Measurements from ENCODE around the gene BTBD16.
A peak's percentile ranks its signal among the peaks of the same experiment; 100 is the strongest.

The BTBD16 gene

GRCh38 chr10:122308417-122309141 is 37.5 kb downstream of the BTBD16 start:
- no peak for DNase-seq (ENCODE audit: low read depth)

GRCh38 chr10:122310311-122311050 is 39.4 kb downstream of the BTBD16 start:
- Histone ChIP-seq H3K9me3 (ENCODE audit: control insufficient read depth, low read length) (peaks cover 3% of the 10 kb centered on the region), H3K36me3 (ENCODE audit: control insufficient read depth, insufficient read depth, low read length, severe bottlenecking) (no peaks in the 10 kb centered on the region), H3K27me3 (replicated peaks; ENCODE audit: control insufficient read depth, insufficient read depth, low read length) (no peaks in the 10 kb centered on the region), H3K4me3 (ENCODE audit: low read length) (no peak overlapping the region), H3K9ac (ENCODE audit: low read length) (no peak overlapping the region), H3K4me1 (ENCODE audit: control insufficient read depth, insufficient read depth, low read length) (peaks cover 41% of the 10 kb centered on the region)
- no peak for DNase-seq (ENCODE audit: low read depth)

More at GRCh38 chr10:122308417-122309141, 37.5 kb downstream of the BTBD16 start:
- Histone ChIP-seq H3K4me1 (ENCODE audit: control insufficient read depth, insufficient read depth, low read length) (peaks cover 41% of the 10 kb centered on the region), H3K27me3 (replicated peaks; ENCODE audit: control insufficient read depth, insufficient read depth, low read length) (no peaks in the 10 kb centered on the region), H3K4me3 (ENCODE audit: low read length) (peak overlapping the region; percentile 74), H3K36me3 (ENCODE audit: control insufficient read depth, insufficient read depth, low read length, severe bottlenecking) (no peaks in the 10 kb centered on the region), H3K9me3 (ENCODE audit: control insufficient read depth, low read length) (peaks cover 6% of the 10 kb centered on the region), H3K9ac (ENCODE audit: low read length) (peak overlapping the region; percentile 83)

GRCh38 chr10:122311051-122311410 is 39.9 kb downstream of the BTBD16 start:
- no peaks in the 10 kb centered on the region for H3K36me3 ChIP-seq (ENCODE audit: control insufficient read depth, insufficient read depth, low read length, severe bottlenecking)
- no peak overlapping the region for H3K9ac ChIP-seq (ENCODE audit: low read length)
- no peaks in the 10 kb centered on the region for H3K27me3 ChIP-seq (replicated peaks; ENCODE audit: control insufficient read depth, insufficient read depth, low read length)
- H3K9me3 ChIP-seq (ENCODE audit: control insufficient read depth, low read length), result no peaks in the 10 kb centered on the region
- H3K4me1 ChIP-seq (ENCODE audit: control insufficient read depth, insufficient read depth, low read length), result peaks cover 41% of the 10 kb centered on the region
- DNase-seq (ENCODE audit: low read depth), result no peak
- H3K4me3 ChIP-seq (ENCODE audit: low read length), result no peak overlapping the region

GRCh38 chr10:122311716-122312115 is 40.6 kb downstream of the BTBD16 start:
- Histone ChIP-seq H3K9ac (ENCODE audit: low read length) (no peak overlapping the region), H3K4me3 (ENCODE audit: low read length) (no peak overlapping the region), H3K27me3 (replicated peaks; ENCODE audit: control insufficient read depth, insufficient read depth, low read length) (no peaks in the 10 kb centered on the region), H3K36me3 (ENCODE audit: control insufficient read depth, insufficient read depth, low read length, severe bottlenecking) (no peaks in the 10 kb centered on the region), H3K9me3 (ENCODE audit: control insufficient read depth, low read length) (no peaks in the 10 kb centered on the region), H3K4me1 (ENCODE audit: control insufficient read depth, insufficient read depth, low read length) (peaks cover 41% of the 10 kb centered on the region)
- DNase-seq (ENCODE audit: low read depth), result no peak

- no peak for DNase-seq (ENCODE audit: low read depth)
- Histone ChIP-seq H3K4me3 (ENCODE audit: low read length) (no peak overlapping the region), H3K9ac (ENCODE audit: low read length) (no peak overlapping the region), H3K36me3 (ENCODE audit: control insufficient read depth, insufficient read depth, low read length, severe bottlenecking) (no peaks in the 10 kb centered on the region), H3K4me1 (ENCODE audit: control insufficient read depth, insufficient read depth, low read length) (peaks cover 8% of the 10 kb centered on the region), H3K27me3 (replicated peaks; ENCODE audit: control insufficient read depth, insufficient read depth, low read length) (no peaks in the 10 kb centered on the region), H3K9me3 (ENCODE audit: control insufficient read depth, low read length) (peaks cover 20% of the 10 kb centered on the region)
These were observed 45.3 kb downstream of the BTBD16 start for GRCh38 chr10:122316224-122316884.

- Histone ChIP-seq H3K36me3 (ENCODE audit: control insufficient read depth, insufficient read depth, low read length, severe bottlenecking) (no peaks in the 10 kb centered on the region), H3K27me3 (replicated peaks; ENCODE audit: control insufficient read depth, insufficient read depth, low read length) (no peaks in the 10 kb centered on the region), H3K9ac (ENCODE audit: low read length) (no peak overlapping the region), H3K4me3 (ENCODE audit: low read length) (no peak overlapping the region), H3K9me3 (ENCODE audit: control insufficient read depth, low read length) (peaks cover 21% of the 10 kb centered on the region), H3K4me1 (ENCODE audit: control insufficient read depth, insufficient read depth, low read length) (peaks cover 14% of the 10 kb centered on the region)
- DNase-seq (ENCODE audit: low read depth), result no peak
These were observed 50.9 kb downstream of the BTBD16 start for GRCh38 chr10:122321960-122322359.

- Histone ChIP-seq H3K36me3 (ENCODE audit: control insufficient read depth, insufficient read depth, low read length, severe bottlenecking) (no peaks in the 10 kb centered on the region), H3K9ac (ENCODE audit: low read length) (no peak overlapping the region), H3K9me3 (ENCODE audit: control insufficient read depth, low read length) (peaks cover 21% of the 10 kb centered on the region), H3K4me1 (ENCODE audit: control insufficient read depth, insufficient read depth, low read length) (peaks cover 14% of the 10 kb centered on the region), H3K27me3 (replicated peaks; ENCODE audit: control insufficient read depth, insufficient read depth, low read length) (no peaks in the 10 kb centered on the region), H3K4me3 (ENCODE audit: low read length) (no peak overlapping the region)
- DNase-seq (ENCODE audit: low read depth), result no peak
These were observed 52.1 kb downstream of the BTBD16 start for GRCh38 chr10:122323189-122323588.

GRCh38 chr10:122323941-122324675 is 53.0 kb downstream of the BTBD16 start:
- DNase-seq (ENCODE audit: low read depth), result peak; percentile 31
- Histone ChIP-seq H3K9me3 (ENCODE audit: control insufficient read depth, low read length) (peaks cover 21% of the 10 kb centered on the region), H3K36me3 (ENCODE audit: control insufficient read depth, insufficient read depth, low read length, severe bottlenecking) (no peaks in the 10 kb centered on the region), H3K9ac (ENCODE audit: low read length) (no peak overlapping the region), H3K4me3 (ENCODE audit: low read length) (no peak overlapping the region), H3K4me1 (ENCODE audit: control insufficient read depth, insufficient read depth, low read length) (peaks cover 14% of the 10 kb centered on the region), H3K27me3 (replicated peaks; ENCODE audit: control insufficient read depth, insufficient read depth, low read length) (no peaks in the 10 kb centered on the region)

- peaks cover 11% of the 10 kb centered on the region for H3K9me3 ChIP-seq (ENCODE audit: control insufficient read depth, low read length)
- DNase-seq (ENCODE audit: low read depth), result no peak
- H3K27me3 ChIP-seq (replicated peaks; ENCODE audit: control insufficient read depth, insufficient read depth, low read length), result no peaks in the 10 kb centered on the region
- no peak overlapping the region for H3K4me3 ChIP-seq (ENCODE audit: low read length)
- no peaks in the 10 kb centered on the region for H3K36me3 ChIP-seq (ENCODE audit: control insufficient read depth, insufficient read depth, low read length, severe bottlenecking)
- H3K9ac ChIP-seq (ENCODE audit: low read length), result no peak overlapping the region
- peaks cover 14% of the 10 kb centered on the region for H3K4me1 ChIP-seq (ENCODE audit: control insufficient read depth, insufficient read depth, low read length)
These were observed 54.1 kb downstream of the BTBD16 start for GRCh38 chr10:122325235-122325634.

GRCh38 chr10:122326385-122326784 is 55.3 kb downstream of the BTBD16 start:
- DNase-seq (ENCODE audit: low read depth), result no peak
- Histone ChIP-seq H3K4me1 (ENCODE audit: control insufficient read depth, insufficient read depth, low read length) (peaks cover 14% of the 10 kb centered on the region), H3K4me3 (ENCODE audit: low read length) (no peak overlapping the region)

GRCh38 chr10:122326806-122327205 is 55.7 kb downstream of the BTBD16 start:
- Histone ChIP-seq H3K4me1 (ENCODE audit: control insufficient read depth, insufficient read depth, low read length) (peaks cover 14% of the 10 kb centered on the region), H3K9ac (ENCODE audit: low read length) (no peak overlapping the region), H3K27me3 (replicated peaks; ENCODE audit: control insufficient read depth, insufficient read depth, low read length) (no peaks in the 10 kb centered on the region), H3K9me3 (ENCODE audit: control insufficient read depth, low read length) (no peaks in the 10 kb centered on the region), H3K4me3 (ENCODE audit: low read length) (no peak overlapping the region), H3K36me3 (ENCODE audit: control insufficient read depth, insufficient read depth, low read length, severe bottlenecking) (no peaks in the 10 kb centered on the region)
- no peak for DNase-seq (ENCODE audit: low read depth)

More at GRCh38 chr10:122326385-122326784, 55.3 kb downstream of the BTBD16 start:
- Histone ChIP-seq H3K27me3 (replicated peaks; ENCODE audit: control insufficient read depth, insufficient read depth, low read length) (no peaks in the 10 kb centered on the region), H3K36me3 (ENCODE audit: control insufficient read depth, insufficient read depth, low read length, severe bottlenecking) (no peaks in the 10 kb centered on the region), H3K9ac (ENCODE audit: low read length) (no peak overlapping the region), H3K9me3 (ENCODE audit: control insufficient read depth, low read length) (no peaks in the 10 kb centered on the region)
